NOMO-1 (cell line): Measurements from ENCODE around the gene UBXN1.

ENCODE experiments used
- DNase-seq, 2 experiments: peaks; one replicate each; lab custom pipeline; 2025; ENCODE audit not compliant: unreplicated experiment in 2 of 2; lab: John Stamatoyannopoulos, UW

Gene UBXN1

GRCh38 chr11:62678770-62679696 lies at the start of gene UBXN1:
TSS of gene UBXN1 (minus strand) at chr11:62679073. CDS start at chr11:62678923, 150 bp downstream.
- peak; percentile 86 to 88 for DNase-seq

GRCh38 chr11:62728171-62728988 lies 49.5 kb upstream of the UBXN1 start, which contains the start of gene TTC9C:
TSS of gene TTC9C (plus strand) at chr11:62728486. CDS start at chr11:62728849, 363 bp downstream.
- DNase-seq, result peak; percentile 83 to 84

GRCh38 chr11:62727872-62728170 lies 48.9 kb upstream of the UBXN1 start:
- DNase-seq, result peak; percentile 92 to 97

GRCh38 chr11:62727165-62727871 lies 48.4 kb upstream of the UBXN1 start, which contains the start of gene HNRNPUL2:
TSS of gene HNRNPUL2 (minus strand) at chr11:62727457. CDS start at chr11:62727156, 301 bp downstream.
- peak; percentile 99 for DNase-seq

DNA sequence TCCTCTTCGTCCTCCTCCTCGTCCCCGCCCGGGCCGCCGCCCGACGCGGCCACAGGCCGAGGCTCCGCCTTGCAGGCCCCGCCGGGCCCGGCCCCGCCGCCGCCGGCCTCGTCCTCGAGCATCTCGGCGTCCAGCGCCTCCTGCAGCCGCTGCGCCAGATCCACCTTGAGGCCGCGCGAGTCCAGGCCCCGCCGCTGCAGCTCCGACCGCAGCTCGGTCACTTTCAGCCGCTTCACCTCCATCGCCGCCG lies 48.0 kb upstream of the UBXN1 start:
- DNase-seq, result no peak

DNA sequence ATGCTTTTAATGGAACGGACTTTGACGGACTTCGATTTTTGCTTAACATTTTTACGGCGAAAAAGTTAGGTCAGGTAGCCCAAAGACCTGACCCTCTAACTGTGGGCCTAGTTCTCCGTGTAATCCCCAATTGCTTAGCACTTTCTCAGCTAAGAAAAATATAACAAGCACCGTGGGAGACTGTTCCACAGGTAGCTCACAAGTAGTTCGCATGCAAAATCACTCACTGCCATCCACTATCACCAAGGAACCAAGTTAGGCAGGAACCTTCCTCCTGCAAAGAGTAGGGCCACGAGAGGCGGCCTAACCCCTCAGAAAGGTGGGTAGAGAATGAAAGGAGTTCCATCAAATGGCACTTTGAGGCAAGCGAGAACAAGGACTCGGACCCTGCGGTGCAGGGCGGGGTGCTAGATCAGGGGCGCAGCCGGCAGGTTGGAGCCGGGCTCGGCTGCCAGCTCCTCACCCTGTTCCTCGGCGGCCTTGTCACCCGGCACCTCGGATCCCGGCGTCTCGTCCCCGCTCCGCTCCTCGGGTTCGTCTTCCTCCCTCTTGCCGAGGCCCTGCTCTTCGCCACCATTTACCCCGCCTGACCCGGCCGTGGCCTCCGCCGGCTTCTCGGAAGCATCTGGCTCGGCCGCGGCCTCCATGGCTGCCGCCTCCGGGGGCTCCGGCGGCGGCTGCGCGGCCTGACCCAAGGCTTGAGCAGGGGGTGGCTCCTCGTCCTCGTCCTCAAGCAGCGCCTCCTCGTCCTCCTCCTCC lies 47.5 kb upstream of the UBXN1 start:
- peak in 1 of 2 experiments; percentile 5 for DNase-seq

DNA sequence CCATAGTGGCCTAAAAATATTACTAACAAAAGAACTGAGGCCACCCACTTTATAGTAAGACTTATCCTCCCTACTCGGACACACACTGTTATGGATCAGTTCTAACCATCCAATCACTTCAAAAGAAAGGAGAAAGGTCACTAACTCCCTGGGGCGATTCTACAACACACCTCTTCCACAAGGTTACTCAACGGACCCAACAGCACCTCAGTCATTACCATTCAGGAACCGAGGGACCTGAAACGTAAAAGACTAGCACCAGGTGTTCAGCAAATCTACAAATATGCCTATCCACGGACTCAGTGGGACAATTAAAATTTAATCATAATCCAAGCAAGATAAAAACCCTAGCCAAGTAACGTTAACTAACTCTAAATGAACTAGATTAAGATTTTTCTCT lies 46.8 kb upstream of the UBXN1 start:
- peak in 1 of 2 experiments; percentile 7 for DNase-seq

GRCh38 chr11:62724171-62724570 lies 45.3 kb upstream of the UBXN1 start:
- DNase-seq, result no peak

GRCh38 chr11:62721994-62722393 lies 43.1 kb upstream of the UBXN1 start:
- DNase-seq, result no peak

DNA sequence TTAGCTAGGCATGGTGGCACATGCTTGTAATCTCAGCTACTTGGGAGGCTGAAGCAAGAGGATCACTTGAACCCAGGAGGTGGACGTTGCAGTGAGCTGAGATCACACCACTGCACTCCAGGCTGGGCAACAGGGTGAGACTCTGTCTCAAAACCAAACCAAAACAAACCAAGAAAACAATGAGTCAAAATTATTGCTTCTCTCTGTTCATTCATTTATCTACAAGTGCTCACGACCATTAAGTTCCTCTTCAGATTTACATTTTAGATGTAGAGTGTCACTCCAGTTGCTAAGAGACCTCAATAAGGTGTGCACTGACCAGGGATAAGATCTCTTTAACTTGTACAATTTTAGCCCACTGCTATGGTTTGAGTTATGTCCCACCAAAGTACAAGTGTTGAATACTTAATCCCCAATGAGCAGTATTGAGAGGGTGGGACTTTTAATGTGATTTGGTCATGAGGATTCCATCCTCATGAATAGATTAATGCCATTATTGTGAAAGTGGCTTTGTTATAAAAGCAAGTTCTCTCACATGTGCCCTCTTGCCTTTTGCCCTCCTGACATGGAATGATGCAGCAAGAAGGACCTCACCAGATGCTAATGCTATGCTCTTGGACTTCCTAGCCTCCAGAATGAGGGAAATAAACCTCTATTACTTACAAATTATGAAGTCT lies 40.6 kb upstream of the UBXN1 start:
- no peak for DNase-seq

DNA sequence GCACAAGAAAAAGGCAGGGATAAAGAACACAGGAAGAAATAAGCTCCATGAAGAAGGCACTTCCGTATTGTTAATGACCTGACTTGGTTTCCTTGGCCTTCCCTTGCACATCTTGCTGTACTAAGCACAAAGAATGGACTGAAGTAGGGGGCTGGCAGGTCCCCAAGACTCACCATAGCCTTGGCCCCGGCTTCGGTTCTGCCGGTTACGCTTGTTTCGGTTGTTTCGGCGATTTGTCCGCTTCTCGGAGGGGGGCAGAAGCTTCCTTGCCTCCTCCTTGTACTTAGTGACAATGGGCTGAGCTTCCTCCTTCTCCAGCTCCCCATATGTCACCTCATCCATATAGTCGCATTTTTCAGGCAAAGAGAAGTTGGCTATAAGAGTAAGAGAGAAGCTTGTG lies 37.9 kb upstream of the UBXN1 start:
- no peak for DNase-seq

DNA sequence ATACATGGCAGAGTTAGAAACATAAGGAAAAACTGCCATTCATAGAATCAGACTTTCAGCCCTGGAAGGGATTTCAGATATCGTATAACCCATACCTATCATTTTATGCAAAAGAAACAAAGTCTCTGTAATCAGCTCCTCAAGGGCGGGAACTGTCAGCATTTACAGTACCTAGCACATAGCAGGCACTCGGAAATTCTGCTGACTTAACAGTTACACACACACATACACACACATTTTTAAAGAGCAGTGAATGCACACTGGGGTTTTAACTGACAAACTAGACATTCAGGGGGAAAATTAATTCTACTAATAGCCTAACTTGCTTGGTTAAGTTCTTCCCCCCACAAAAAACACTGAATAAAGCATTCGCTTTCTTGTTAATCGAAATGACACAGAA lies 37.3 kb upstream of the UBXN1 start:
- DNase-seq, result no peak

DNA sequence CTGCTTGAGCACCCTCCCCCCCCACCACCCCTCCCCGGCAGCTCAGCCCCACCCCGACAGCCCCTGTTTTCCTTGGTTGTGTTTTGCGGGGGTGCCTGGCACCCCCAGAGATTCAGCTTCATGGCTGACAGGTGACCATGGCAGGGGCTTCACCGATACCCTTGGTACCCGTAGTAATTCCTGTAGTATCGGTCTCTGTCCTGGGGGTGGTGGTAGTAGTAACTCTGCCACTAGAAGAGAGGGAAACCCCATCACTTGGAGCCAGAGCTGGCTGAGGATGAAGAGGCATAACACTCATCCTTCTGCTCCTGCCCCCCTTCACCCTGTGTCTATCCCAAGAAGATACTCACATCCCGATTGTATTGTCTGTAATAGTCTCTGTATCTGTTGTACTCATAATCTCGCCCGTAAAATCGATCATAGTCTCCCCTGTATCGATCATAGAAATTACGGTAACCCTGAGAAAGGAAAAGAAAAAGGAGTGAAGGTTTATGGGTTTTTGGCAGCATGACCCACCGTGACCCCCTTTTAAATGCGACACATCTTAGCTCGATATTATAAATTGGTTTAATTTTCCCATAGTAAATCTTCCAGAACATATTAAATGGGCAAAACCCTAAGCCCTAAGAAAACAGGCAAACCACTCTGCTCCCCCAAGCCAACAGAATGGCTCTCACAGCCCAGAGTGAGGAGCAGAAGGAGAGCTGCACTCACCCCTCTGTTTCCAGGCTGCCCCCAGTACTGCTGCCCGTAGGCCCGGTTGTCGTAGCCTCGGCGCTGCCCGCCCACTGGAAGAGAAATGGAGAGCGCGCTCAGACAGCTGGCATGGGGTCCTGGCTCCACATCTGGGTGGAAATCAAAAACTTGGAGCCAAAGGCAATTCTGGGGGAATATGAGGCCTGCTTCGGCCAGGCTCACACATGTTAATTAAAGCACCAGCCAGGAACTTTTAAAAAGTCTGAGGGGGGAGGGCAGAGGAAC lies 36.6 kb upstream of the UBXN1 start:
- DNase-seq, result no peak

GRCh38 chr11:62713343-62713742 lies 34.5 kb upstream of the UBXN1 start:
- DNase-seq, result no peak

- DNase-seq, result no peak
Observed at GRCh38 chr11:62712861-62713260, 34.0 kb upstream of the UBXN1 start.

- DNase-seq, result no peak
Observed at GRCh38 chr11:62712276-62712812, 33.5 kb upstream of the UBXN1 start.

- DNase-seq, result peak in 1 of 2 experiments; percentile 49
Observed at GRCh38 chr11:62710001-62710345, 31.1 kb upstream of the UBXN1 start.

DNA sequence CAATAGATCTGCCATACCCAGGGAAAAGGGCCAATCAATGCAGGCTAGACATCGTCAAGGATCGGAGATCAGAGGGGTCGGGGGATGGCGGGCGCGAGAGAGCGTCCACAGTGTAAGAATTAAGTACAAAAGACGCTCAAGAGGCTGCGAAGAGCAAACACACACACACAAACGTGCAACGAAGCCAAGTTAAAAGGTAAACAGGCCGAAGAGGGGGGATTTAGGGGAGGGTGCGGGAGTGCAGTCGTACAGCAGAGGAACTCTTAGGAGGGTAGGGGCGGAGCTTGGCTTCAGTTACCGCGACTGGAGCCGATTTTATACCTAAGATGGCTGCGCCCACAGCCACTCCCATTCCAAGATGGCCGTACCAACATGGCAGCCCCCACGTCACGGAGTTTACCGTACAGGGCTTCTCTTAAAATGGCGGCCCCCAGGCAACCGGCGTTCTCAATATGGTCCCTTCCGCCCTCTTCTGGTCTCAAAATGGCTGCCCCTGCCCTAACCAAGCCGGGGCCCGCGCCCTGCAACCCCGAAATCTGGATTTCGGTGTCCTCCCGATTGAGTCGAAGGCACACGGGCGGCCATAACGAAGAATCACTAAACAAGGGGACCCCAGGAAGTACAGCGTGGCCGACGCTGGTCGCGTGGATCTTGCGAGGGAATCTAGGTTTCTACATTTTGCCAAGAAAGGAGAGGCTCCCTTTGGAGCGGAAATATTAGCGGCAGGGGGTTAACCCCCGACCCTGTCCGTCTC lies 30.6 kb upstream of the UBXN1 start:
- DNase-seq, result peak; percentile 98
